A549 treated with CORT108297 at 1 μM for 4 hours (cell line): ENCODE measurements around the gene FNDC5. TPM values are rescaled to one million over a fixed set of nuclear protein-coding genes. Genes with fewer than 3 reads are reported as not detected.

Experiments used
- total RNA-seq: library from RNA; stranded (reverse); fragments of 200-300 nt; extraction: Qiagen RNA extraction; gene quantifications from 5 replicates; pipeline ENCODE4 v1.2.3, GENCODE V29; 2022

The FNDC5 gene
- total RNA-seq = 0.42 to 0.77 TPM (median 0.57 TPM) in 5 replicates

GRCh38 chr1:32870615-32871363 is at the start of gene FNDC5:
FNDC5 (minus strand) TSS chr1:32870912.

DNA sequence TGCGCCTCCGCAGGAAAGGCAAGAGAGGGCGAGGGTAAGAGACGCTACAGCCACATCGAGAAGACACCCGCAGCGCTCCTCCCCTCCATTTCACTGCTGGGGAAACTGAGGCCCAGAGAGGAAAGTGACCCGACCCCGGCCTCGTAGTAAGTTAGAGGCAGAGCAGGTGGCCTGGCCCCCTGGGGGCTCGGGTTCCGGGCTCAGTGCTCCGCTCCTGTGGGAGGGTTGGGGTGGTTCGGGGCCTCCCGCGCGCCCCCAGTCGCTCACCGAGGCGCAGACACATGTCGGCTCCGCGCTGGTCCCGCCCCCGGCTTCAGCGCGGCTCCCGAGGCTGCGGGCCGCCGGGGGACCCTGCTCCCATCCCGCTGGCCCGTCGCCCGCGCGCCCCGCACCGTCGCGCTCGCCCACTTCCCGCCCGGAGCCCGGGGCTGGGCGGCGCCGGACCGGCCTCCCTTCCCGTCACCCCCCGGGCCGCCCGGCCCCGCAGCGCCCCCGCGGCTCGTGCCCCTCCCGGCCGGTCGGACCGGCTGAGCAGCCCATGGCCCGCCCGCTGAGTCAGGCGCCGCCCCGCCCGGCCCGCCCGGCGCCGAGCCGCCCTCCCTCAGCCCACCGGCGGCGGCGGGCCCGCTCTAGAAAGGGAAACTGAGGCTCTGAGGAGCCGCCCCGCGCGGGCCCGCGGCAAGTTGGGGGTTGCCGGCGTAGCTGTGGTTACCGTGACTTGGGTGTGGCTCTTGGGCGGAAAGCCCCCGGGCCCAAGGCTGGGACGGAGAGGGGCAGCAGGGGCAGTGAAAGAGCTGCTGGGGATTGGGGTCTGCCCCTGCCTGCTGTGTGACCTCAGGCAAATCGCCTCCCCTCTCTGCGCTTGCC is 30.5 kb upstream of the FNDC5 start, which contains the start of gene TMEM54:
Gene TMEM54, minus strand, starts transcription at position 434 of the 867 bp plus-strand sequence. Its CDS starts 151 bp downstream, at position 283.

GRCh38 chr1:32886004-32886827 is 15.5 kb upstream of the FNDC5 start, which contains the start of gene HPCA:
HPCA (plus strand) TSS chr1:32886491; CDS start chr1:32888899, 2,408 bp downstream.

GRCh38 chr1:32817159-32817814 is 53.4 kb downstream of the FNDC5 start, which contains the start of the genes S100PBP and YARS1:
S100PBP (plus strand) TSS chr1:32817653; CDS start chr1:32826100, 8,447 bp downstream.
YARS1 (minus strand) TSS chr1:32817358; CDS start chr1:32817244, 114 bp downstream.

Other genes with a start within 250 kb of the FNDC5 start
- gene ZBTB8OS, start 220.4 kb downstream of the FNDC5 start, total RNA-seq = 29.7 to 56.0 TPM (median 37.5 TPM) in 5 replicates
- 67.8 to 98.9 TPM (median 78.6 TPM) in 5 replicates for gene RBBP4, start 219.7 kb downstream of the FNDC5 start, total RNA-seq
- 9.1 to 14.8 TPM (median 12.4 TPM) in 5 replicates for gene SYNC, start 168.1 kb downstream of the FNDC5 start, total RNA-seq
- gene YARS1, start 53.6 kb downstream of the FNDC5 start, total RNA-seq = 63.9 to 110 TPM (median 65.3 TPM) in 5 replicates
- gene S100PBP, start 53.3 kb downstream of the FNDC5 start, total RNA-seq = 14.0 to 15.8 TPM (median 15.3 TPM) in 5 replicates
- gene HPCA, start 15.6 kb upstream of the FNDC5 start, total RNA-seq = 0.29 to 1.0 TPM (median 0.35 TPM) in 5 replicates
- 25.8 to 47.2 TPM (median 45.0 TPM) in 5 replicates for gene TMEM54, start 30.5 kb upstream of the FNDC5 start, total RNA-seq
- 22.2 to 24.3 TPM (median 22.7 TPM) in 5 replicates for gene RNF19B, start 93.9 kb upstream of the FNDC5 start, total RNA-seq
- 146 to 177 TPM (median 151 TPM) in 5 replicates for gene AK2, start 166.0 kb upstream of the FNDC5 start, total RNA-seq
- 0.85 to 1.3 TPM (median 1.3 TPM) in 5 replicates for gene AZIN2, start 210.2 kb upstream of the FNDC5 start, total RNA-seq